Fibroblast of skin of abdomen (primary cell): Measurements from ENCODE around the gene WAS. TPM values are rescaled to one million over a fixed set of nuclear protein-coding genes. Genes with fewer than 3 reads are reported as not detected.
"Not testable (repeated sequence)": the region's sequence is repeated elsewhere in the genome, so short reads cannot be mapped to it uniquely, and the experiment has no call there.

Experiments used
- DNase-seq: peaks from one replicate; pipeline ENCODE4 v3.0.0-alpha.2; 2013
- polyA plus RNA-seq, 2 experiments: library from polyadenylated mRNA; unstranded; fragments of 120-200 nt; gene quantifications; one replicate each; pipeline ENCODE4 v1.2.1, GENCODE V29; 2013; ENCODE audit not compliant: insufficient read length in 2 of 2

WAS gene
- 0.63 TPM for polyA plus RNA-seq (2013, experiment 1 of 2; ENCODE audit: insufficient read length)
- polyA plus RNA-seq (2013, experiment 2 of 2; ENCODE audit: insufficient read length): 0.34 TPM

- no peak for DNase-seq
These were observed at the start of gene WAS for GRCh38 chrX:48683411-48683982. TSS of gene WAS (plus strand) at chrX:48683799. CDS start at chrX:48683854, 55 bp downstream.

GRCh38 chrX:48636301-48636700 is 47.3 kb upstream of the WAS start:
- no peak for DNase-seq

GRCh38 chrX:48636776-48637175 is 46.8 kb upstream of the WAS start:
- no peak for DNase-seq

GRCh38 chrX:48645669-48646068 is 37.9 kb upstream of the WAS start:
- no peak for DNase-seq

GRCh38 chrX:48648336-48648751 is 35.3 kb upstream of the WAS start:
- peak; percentile 48 for DNase-seq

DNA sequence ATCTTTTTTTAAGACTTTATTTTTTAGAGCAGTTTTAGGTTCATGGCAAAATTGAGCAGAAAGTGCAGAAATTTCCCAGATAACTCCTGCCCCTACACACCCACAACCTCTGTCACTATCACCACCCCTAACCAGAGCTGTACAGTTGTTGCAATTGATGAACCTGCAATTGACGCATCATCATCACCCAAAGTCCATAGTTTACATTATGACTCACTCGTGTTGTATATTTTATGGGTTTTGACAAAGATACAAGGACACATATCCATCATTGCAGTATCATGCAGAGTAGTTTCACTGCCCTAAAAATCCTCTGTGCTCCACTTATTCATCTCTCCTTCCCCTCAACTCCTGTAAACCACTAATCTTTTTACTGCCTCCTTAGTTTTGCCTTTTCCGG is 34.5 kb upstream of the WAS start:
- no peak for DNase-seq

DNA sequence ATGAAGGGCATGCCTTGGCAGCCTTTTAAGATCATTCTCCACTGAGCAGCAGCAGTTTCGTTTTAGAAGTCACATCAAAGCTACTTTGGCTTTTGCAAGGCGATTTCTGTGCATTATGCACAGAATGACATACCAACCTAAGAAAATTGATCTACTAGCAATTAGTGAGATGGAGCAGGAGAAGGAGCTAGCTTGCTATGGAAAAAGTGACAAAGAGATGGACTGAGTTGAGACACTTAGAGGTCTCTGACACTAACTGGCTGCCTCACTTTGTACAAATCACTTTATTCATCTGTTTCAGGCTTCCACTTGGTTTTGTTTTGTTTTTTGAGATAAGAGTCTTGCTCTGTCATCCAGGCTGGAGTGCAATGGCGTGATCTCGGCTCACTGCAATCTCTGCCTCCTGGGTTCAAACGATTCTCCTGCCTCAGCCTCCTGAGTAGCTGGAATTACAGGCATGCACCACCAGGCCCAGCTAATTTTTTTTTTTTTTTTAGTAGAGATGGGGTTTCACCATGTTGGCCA is 31.5 kb upstream of the WAS start:
- not testable (repeated sequence) for DNase-seq

DNA sequence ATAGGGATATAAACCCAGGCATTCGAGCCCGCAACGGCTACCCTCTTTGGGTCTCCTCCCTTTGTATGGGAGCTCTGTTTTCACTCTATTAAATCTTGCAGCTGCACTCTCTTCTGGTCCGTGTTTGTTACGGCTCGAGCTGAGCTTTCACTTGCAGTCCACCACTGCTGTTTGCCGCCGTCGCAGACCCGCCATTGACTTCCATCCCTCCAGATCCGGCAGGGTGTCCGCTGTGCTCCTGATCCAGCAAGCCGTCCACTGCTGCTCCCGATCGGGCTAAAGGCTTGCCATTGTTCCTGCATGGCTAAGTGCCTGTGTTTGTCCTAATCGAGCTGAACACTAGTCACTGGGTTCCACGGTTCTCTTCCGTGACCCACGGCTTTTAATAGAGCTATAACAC is 28.9 kb upstream of the WAS start:
- DNase-seq: not testable (repeated sequence)

- not testable (repeated sequence) for DNase-seq
These were observed 23.9 kb upstream of the WAS start for GRCh38 chrX:48659686-48660085.

- no peak for DNase-seq
These were observed 20.4 kb upstream of the WAS start for GRCh38 chrX:48663241-48663640.

DNA sequence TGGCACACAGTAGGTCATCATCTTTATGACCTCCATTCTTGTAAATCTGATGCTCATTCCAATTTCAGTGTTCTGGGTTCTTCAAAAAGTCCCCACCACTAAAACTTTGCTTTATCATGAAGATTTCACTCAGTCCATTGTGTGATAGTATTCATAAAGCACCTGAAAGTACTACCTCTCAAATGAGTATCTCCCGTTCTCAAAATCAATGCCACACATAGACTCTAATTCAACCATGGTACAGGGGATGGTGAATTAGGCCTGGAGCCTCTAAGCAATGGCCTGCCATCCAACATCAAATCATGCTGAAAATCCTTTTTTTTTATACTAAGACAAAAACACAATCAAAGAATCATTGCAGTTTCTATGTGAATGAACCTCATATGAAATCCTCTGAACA is 19.4 kb upstream of the WAS start:
- no peak for DNase-seq

DNA sequence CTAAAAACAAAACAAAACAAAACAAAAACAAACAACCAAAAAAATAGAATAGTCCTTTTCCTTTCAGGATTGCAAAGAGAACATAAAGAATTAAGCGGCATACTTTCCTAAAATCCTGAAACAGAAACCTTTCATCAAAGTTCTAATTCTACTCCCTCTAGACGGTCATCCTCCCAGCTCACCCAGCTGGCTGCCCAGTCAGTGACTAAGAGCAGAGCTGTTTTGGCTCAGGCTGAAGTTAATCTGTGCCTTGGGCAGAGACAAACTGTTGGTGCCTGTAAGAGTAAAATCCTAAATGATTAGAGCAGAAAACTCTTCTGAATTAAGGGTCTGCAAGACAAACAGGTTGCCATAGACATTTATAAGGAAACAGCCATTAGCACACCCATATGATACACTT is 17.6 kb upstream of the WAS start:
- DNase-seq: no peak

DNA sequence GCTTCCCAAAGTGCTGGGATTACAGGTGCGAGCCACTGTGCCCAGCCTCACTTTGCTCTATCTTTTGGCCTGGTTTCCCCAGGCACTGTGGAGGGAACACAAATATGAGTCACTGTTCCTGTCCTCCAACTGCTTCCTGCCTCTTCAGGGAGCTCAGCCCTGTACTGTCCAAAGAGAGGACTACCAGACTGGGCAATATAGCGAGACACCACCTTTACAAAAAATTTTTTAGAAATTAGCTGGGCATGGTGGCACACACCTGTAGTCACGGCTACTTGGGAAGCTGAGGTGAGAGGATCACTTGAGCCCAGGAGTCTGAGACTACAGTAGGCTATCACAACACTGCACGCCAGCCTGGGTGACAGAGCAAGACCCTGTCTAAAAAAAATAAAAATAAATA is 16.9 kb upstream of the WAS start:
- DNase-seq: no peak

DNA sequence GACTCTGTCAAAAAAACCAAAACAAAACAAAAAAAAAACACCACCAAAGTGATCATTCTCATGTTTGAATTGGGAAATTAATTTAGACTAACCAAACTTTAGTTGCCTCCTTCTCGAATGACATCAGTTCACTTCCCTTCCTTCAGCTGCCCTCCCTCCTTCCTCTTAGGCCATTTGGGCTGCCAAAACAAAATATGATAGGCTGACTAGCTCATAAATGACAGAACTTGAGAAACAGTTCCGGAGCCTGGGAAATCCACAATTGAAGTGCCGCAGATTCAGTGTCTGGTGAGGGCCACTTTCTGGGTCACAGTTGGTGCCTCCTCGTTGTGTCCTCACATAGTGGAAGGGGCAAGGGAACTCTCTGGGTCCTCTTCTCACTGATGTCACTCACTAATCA is 16.1 kb upstream of the WAS start:
- no peak for DNase-seq

- DNase-seq: not testable (repeated sequence)
These were observed 15.4 kb upstream of the WAS start for GRCh38 chrX:48668187-48668586.

DNA sequence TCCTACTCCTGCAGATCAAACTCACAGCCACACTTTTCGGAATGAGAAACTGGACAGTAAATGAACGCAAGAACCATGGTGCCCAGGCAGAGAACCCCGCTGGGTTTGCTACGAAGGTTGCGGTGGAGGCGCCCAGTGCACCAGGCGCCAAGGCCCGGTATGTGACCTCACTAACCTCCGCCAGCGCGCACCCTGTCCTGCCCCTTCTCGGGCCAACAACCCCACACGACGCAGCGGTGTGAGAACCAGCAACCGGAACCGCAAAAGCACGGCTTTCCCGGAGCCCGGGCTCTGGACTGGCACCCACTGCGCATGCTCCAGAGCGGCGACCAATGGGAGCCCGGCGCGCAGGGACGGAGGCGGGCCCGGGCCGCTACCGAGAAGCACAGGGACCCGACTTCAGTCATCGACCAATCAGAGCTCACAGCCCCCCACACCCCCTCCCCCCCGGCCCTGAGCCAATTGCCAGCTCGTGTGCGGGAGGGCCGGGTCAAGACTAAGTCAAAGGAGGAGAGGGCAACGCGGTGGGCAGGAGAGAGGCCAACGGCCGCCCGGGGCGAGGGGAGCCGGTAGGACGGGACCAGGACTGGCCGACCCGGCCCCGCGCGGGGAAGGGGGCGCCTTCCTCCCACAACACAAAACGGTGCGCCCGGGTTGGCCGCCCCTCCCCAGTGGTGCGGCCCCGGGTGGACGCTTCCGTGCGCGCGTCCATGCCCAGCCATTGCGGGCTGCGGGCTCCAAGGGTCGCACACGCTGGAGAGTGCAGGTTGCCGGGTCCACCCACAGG is 7.3 kb upstream of the WAS start:
- DNase-seq: peak; percentile 85

DNA sequence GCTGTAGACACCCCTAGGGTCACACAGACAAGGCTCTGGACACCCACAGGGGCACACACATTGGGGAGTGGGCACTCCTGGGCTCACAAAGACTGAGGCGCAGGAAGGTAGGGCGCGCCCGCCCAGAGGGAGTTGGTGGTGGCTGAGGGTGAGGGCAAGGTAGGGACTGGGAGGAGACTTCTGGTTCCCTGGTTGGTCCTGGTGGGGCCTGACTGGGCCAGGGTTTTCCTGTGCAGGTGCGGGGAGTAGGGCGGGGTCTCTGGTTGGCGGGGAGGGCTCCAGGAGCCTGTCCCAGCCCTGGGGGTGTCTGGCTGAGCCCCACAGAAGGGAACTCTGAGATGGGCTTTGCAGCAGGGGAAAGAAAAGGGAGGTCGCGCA is 6.7 kb upstream of the WAS start:
- no peak for DNase-seq

- DNase-seq: no peak
These were observed 6.1 kb upstream of the WAS start for GRCh38 chrX:48677516-48677915.

GRCh38 chrX:48680467-48680866 is 3.1 kb upstream of the WAS start:
- DNase-seq: not testable (repeated sequence)

DNA sequence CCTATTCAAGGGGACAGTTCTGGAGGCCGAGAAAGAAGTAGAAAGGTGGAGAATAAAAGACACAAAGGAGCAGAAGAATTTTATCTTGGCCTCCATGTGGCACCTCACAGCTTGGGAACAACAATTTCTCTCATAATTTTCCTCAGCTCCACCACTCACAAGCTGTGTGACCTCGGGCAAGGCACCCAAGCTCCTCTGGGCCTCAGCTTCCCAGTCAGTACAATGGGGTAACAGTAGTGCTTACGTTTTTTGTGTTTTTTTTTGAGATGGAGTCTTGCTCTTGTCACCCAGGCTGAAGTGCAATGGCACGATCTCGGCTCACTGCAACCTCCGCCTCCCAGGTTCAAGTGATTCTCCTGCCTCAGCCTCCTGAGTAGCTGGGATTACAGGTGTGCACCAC is 2.7 kb upstream of the WAS start:
- not testable (repeated sequence) for DNase-seq

DNA sequence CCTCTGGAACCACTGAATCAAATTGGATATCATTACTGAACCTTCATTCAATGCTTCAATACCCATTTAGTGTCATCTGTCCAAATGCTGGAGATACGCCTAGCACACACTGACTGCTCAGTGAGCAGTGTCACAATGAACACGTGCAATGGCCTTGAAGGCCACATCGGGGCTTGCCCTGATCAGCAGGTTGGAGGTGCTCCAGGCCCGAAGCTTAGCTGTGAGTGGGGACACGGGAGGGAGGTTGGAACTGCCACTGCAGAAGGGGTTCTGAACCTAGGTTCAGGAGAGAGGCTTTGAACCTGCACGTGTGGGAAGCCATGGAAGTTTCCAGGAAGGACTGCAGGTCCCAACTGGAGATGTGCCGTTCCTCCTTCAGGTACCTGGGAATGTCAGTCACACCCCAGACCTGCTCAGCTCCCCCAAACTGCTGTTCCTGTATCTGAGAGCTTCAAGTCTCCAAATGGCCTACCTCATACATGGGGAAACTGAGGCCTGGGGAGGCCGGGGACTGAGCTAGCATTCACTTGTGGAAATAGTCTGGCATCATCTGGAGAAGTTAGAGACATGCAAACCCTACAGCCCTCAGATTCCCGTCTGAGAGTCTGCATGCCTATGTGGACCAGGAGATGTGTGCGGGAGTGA is 1.9 kb upstream of the WAS start:
- DNase-seq: no peak

DNA sequence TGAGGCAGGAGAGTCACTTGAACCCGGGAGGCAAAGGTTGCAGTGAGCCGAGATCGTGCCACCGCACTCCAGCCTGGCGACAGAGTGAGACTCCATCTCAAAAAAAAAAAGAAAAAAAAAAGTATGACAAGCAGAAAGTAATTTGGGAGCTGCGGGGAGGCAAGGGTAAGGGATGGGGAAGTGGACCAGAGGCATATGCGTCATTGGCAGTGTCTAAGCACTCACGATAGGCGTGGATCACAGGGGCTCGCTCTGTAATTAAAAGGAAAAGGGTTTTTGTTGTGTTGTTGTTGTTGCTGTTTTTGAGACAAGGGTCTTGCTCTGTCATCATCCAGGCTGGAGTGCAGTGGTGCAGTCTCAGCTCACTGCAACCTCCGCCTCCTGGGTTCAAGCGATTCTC is 804 bp upstream of the WAS start:
- DNase-seq: not testable (repeated sequence)

DNA sequence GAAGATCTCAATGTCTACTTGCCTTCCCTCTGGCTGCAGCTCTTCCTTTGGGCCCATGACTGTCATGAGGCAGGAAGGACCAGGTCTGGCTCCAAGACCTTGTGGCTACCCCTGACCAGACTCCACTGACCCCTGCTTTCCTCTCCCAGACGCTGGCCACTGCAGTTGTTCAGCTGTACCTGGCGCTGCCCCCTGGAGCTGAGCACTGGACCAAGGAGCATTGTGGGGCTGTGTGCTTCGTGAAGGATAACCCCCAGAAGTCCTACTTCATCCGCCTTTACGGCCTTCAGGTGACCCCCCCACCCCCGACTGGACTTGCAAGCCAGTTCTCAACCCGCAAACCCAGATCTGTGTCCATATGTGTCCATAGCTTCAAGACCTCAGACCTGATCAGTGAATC is 535 bp downstream of the WAS start:
- no peak for DNase-seq

GRCh38 chrX:48685416-48685815 is 1.8 kb downstream of the WAS start:
- DNase-seq: no peak
